WTC11 (cell line): ENCODE results near the gene ADD2. TPM values are rescaled to one million over a fixed set of nuclear protein-coding genes. Genes with fewer than 3 reads are reported as not detected.
"Not testable (repeated sequence)": the region's sequence is repeated elsewhere in the genome, so short reads cannot be mapped to it uniquely, and the experiment has no call there.

Experiments
- ATAC-seq: fragments of 200-7000 bp; cut with Tn5 transposase; 2 replicates; pipeline ENCODE4 v1.10.0; 2021; ENCODE audit warnings: mild to moderate bottlenecking, moderate library complexity
- CTCF ChIA-PET: fragments of 300-600 bp; sonication (Branson Sonifier 250); formaldehyde crosslinking; loops from one replicate; lab custom pipeline; 2021; ENCODE audit warnings: antibody characterized with exemption; lab: Charles Lee
- POLR2A ChIA-PET: fragments of 350-600 bp; sonication (Branson Sonifier 250); formaldehyde crosslinking; loops from one replicate; lab custom pipeline; 2021; ENCODE audit warnings: antibody characterized with exemption; lab: Charles Lee
- DNase-seq: peaks from one replicate; pipeline ENCODE4 v3.0.0; 2021; ENCODE audit warnings: low spot score
- H3K27ac Mint-ChIP-seq: 2 replicates; pipeline ENCODE4 v1.8.0; 2021; ENCODE audit warnings: mixed read lengths
- H3K27me3 Mint-ChIP-seq: 2 replicates; pipeline ENCODE4 v1.8.0; 2021; ENCODE audit warnings: low read depth, mild to moderate bottlenecking, moderate library complexity, mixed read lengths
- H3K36me3 Mint-ChIP-seq: 2 replicates; pipeline ENCODE4 v1.8.0; 2021; ENCODE audit warnings: mixed read lengths
- H3K4me1 Mint-ChIP-seq: 2 replicates; pipeline ENCODE4 v1.8.0; 2022; ENCODE audit warnings: mixed read lengths
- H3K4me3 Mint-ChIP-seq: 2 replicates; pipeline ENCODE4 v1.8.0; 2021; ENCODE audit warnings: mild to moderate bottlenecking, moderate library complexity, mixed read lengths
- H3K9me3 Mint-ChIP-seq: 2 replicates; pipeline ENCODE4 v1.8.0; 2021; ENCODE audit warnings: mixed read lengths
- FOXK1 ChIP-seq: sonication (generic); formaldehyde crosslinking; IDR thresholded peaks from 2 replicates; pipeline ENCODE4 v1.8.0; 2022; ENCODE audit warnings: mild to moderate bottlenecking, moderate library complexity, missing genetic modification reagents
- RELA ChIP-seq: sonication (generic); formaldehyde crosslinking; IDR thresholded peaks from 2 replicates; pipeline ENCODE4 v1.8.1; 2022; ENCODE audit warnings: missing genetic modification reagents, mild to moderate bottlenecking, borderline replicate concordance
- SMAD3 ChIP-seq: sonication (generic); formaldehyde crosslinking; IDR thresholded peaks from 2 replicates; pipeline ENCODE4 v1.8.0; 2022; ENCODE audit warnings: missing genetic modification reagents, mild to moderate bottlenecking, borderline replicate concordance
- SP1 ChIP-seq: sonication (generic); formaldehyde crosslinking; conservative IDR thresholded peaks from 2 replicates; pipeline ENCODE4 v1.8.1; 2022; ENCODE audit warnings: missing genetic modification reagents
- TEAD1 ChIP-seq: sonication (generic); formaldehyde crosslinking; IDR thresholded peaks from 2 replicates; pipeline ENCODE4 v1.8.0; 2022; ENCODE audit warnings: mild to moderate bottlenecking, missing genetic modification reagents
- ZNF121 ChIP-seq: sonication (generic); formaldehyde crosslinking; IDR thresholded peaks from 2 replicates; pipeline ENCODE4 v1.8.0; 2023; ENCODE audit warnings: missing genetic modification reagents
- total RNA-seq: library from RNA; stranded (reverse); gene quantifications from 3 replicates; pipeline ENCODE4 v1.2.3, GENCODE V29; 2021
- TF ChIP-seq, protein P1 (sequence below): sonication (generic); formaldehyde crosslinking; conservative IDR thresholded peaks from 2 replicates; pipeline ENCODE4 v1.8.1; 2023; ENCODE audit warnings: mild to moderate bottlenecking, low read depth, missing genetic modification reagents, moderate library complexity
- TF ChIP-seq, protein P2 (sequence below): sonication (generic); formaldehyde crosslinking; IDR thresholded peaks from 2 replicates; pipeline ENCODE4 v1.8.1; 2023; ENCODE audit warnings: mild to moderate bottlenecking, missing genetic modification reagents
- TF ChIP-seq, protein P3 (sequence below): sonication (generic); formaldehyde crosslinking; IDR thresholded peaks from 2 replicates; pipeline ENCODE4 v1.8.0; 2022; ENCODE audit warnings: mild to moderate bottlenecking, missing genetic modification reagents
- TF ChIP-seq, protein P4 (sequence below): sonication (generic); formaldehyde crosslinking; IDR thresholded peaks from 2 replicates; pipeline ENCODE4 v1.8.1; 2023; ENCODE audit warnings: mild to moderate bottlenecking, missing genetic modification reagents
- TF ChIP-seq, protein P5 (sequence below): fragments of 250-450 bp; sonication (Bioruptor Pico); IDR thresholded peaks from 2 replicates; pipeline ENCODE4 v1.9.0; 2021; ENCODE audit warnings: mild to moderate bottlenecking

ADD2 gene
- total RNA-seq, 1 experiment from 2014 or later: 196 TPM

DNA sequence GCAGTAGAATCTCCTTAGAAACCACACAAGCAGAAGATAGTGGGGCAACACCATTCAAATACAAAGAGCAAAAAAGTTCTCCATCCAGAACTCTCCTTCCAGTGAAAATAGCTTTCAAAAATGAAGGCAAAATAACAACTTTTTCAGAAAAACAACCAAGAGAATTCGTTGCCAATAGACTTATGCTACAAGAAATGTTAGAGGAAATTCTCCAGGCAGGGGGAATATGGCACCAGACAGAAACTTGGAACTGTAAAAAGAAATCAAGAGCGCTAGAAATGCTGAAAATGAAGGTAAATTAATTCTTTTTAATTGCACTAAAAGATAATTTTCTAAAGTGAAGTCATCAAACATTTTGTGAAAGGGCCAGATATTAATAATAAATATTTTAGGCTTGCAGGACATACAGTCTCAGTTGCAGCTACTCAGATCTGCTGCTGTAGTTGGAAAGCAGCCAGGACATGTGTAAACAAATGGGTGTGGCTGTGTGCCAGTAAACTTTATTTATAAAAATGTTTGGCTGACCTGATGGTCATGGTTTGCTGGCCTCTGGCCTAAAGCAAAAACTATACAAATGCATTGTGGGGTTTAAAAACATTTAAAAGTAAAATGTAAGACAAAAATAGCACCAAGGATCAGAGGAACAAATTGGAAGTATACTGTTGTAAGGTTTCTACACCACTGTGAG lies 140.6 kb downstream of the ADD2 start:
- Mint-ChIP-seq H3K4me1 (peaks cover 35% of the 10 kb centered on the region), H3K27ac (peak overlapping the region; percentile 89), H3K9me3 (peaks cover 7% of the 10 kb centered on the region; the same call in 1 of the 2 replicates), H3K27me3 (peaks cover 3% of the 10 kb centered on the region; the same call in 1 of the 2 replicates), H3K36me3 (no peaks in the 10 kb centered on the region; the same call in none of the 2 replicates), H3K4me3 (no peak overlapping the region)
- POLR2A ChIA-PET: no interaction called here
- DNase-seq: no peak
- CTCF ChIA-PET: interaction anchor here (1.0 to 2.4 kb wide), 9 partner anchors 10 to 325 kb away, joined by 3 to 29 read pairs (median 8); partner anchors contain the start of genes FAM136A and TGFA
- no peak for ATAC-seq
- TF ChIP-seq, protein P1, sequence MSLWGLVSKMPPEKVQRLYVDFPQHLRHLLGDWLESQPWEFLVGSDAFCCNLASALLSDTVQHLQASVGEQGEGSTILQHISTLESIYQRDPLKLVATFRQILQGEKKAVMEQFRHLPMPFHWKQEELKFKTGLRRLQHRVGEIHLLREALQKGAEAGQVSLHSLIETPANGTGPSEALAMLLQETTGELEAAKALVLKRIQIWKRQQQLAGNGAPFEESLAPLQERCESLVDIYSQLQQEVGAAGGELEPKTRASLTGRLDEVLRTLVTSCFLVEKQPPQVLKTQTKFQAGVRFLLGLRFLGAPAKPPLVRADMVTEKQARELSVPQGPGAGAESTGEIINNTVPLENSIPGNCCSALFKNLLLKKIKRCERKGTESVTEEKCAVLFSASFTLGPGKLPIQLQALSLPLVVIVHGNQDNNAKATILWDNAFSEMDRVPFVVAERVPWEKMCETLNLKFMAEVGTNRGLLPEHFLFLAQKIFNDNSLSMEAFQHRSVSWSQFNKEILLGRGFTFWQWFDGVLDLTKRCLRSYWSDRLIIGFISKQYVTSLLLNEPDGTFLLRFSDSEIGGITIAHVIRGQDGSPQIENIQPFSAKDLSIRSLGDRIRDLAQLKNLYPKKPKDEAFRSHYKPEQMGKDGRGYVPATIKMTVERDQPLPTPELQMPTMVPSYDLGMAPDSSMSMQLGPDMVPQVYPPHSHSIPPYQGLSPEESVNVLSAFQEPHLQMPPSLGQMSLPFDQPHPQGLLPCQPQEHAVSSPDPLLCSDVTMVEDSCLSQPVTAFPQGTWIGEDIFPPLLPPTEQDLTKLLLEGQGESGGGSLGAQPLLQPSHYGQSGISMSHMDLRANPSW (CRISPR knock-in tag): no peak
- TF ChIP-seq TEAD1 (no peak), SMAD3 (CRISPR knock-in tag) (no peak), SP1 (CRISPR knock-in tag) (no peak), RELA (CRISPR knock-in tag) (no peak)
- TF ChIP-seq, protein P2, sequence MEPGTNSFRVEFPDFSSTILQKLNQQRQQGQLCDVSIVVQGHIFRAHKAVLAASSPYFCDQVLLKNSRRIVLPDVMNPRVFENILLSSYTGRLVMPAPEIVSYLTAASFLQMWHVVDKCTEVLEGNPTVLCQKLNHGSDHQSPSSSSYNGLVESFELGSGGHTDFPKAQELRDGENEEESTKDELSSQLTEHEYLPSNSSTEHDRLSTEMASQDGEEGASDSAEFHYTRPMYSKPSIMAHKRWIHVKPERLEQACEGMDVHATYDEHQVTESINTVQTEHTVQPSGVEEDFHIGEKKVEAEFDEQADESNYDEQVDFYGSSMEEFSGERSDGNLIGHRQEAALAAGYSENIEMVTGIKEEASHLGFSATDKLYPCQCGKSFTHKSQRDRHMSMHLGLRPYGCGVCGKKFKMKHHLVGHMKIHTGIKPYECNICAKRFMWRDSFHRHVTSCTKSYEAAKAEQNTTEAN: no peak

DNA sequence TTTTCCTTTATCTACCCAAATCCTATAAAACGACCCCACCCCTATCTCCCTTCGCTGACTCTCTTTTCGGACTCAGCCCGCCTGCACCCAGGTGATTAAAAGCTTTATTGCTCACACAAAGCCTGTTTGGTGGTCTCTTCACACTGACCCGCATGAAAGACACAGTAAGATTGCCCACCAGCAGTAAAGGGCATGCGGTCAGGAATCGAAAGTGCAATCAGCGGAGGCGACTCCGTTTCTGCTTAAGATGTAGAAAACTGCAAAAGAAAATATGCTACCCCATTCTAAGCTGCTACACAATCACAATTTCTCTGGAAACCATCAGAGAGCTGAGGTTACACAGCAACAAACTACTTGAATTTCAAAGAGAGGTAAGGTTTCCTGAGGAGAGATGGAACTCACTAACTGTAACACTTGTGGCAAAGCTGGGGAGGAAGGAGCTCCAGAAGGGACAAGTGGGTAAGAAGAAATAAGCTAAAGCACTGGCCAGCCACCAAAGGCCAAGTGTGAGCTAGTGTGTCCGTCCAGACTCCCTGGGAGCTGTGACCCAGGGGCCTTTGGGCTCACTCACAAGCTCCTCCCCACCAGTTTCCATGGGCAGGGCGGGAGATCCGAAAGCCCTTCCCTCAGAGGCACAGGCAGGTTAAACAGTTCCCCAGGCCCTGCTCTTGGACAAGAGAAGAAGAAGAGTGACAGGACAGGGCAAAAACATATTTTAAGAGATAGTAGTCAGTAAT lies 141.6 kb downstream of the ADD2 start:
- peaks cover 17% of the 10 kb centered on the region for H3K9me3 Mint-ChIP-seq
- ChIA-PET CTCF (interaction anchor here (0.7 to 2.4 kb wide), 11 partner anchors 9 to 324 kb away, joined by 3 to 29 read pairs (median 5); partner anchors contain the start of genes FAM136A and TGFA), POLR2A (interaction anchor here (0.5 to 0.8 kb wide), 3 partner anchors 60 to 868 kb away, joined by 3 read pairs; no protein-coding TSS in a partner anchor)
- peak; percentile 49 for DNase-seq
- H3K27me3 Mint-ChIP-seq: peaks cover 3% of the 10 kb centered on the region; the same call in 1 of the 2 replicates
- H3K27ac Mint-ChIP-seq: peak overlapping the region; percentile 89
- peaks cover 34% of the 10 kb centered on the region for H3K4me1 Mint-ChIP-seq
- H3K4me3 Mint-ChIP-seq: peak overlapping the region; percentile 42
- TF ChIP-seq, protein P3, sequence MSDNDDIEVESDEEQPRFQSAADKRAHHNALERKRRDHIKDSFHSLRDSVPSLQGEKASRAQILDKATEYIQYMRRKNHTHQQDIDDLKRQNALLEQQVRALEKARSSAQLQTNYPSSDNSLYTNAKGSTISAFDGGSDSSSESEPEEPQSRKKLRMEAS (CRISPR knock-in tag): 0 out of 2 replicates have a peak, but pooled peaks have one; percentile 33
- TF ChIP-seq, protein P4, sequence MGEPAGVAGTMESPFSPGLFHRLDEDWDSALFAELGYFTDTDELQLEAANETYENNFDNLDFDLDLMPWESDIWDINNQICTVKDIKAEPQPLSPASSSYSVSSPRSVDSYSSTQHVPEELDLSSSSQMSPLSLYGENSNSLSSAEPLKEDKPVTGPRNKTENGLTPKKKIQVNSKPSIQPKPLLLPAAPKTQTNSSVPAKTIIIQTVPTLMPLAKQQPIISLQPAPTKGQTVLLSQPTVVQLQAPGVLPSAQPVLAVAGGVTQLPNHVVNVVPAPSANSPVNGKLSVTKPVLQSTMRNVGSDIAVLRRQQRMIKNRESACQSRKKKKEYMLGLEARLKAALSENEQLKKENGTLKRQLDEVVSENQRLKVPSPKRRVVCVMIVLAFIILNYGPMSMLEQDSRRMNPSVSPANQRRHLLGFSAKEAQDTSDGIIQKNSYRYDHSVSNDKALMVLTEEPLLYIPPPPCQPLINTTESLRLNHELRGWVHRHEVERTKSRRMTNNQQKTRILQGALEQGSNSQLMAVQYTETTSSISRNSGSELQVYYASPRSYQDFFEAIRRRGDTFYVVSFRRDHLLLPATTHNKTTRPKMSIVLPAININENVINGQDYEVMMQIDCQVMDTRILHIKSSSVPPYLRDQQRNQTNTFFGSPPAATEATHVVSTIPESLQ (CRISPR knock-in tag): no peak
- no peaks in the 10 kb centered on the region; the same call in none of the 2 replicates for H3K36me3 Mint-ChIP-seq
- ATAC-seq: peak; percentile 96

DNA sequence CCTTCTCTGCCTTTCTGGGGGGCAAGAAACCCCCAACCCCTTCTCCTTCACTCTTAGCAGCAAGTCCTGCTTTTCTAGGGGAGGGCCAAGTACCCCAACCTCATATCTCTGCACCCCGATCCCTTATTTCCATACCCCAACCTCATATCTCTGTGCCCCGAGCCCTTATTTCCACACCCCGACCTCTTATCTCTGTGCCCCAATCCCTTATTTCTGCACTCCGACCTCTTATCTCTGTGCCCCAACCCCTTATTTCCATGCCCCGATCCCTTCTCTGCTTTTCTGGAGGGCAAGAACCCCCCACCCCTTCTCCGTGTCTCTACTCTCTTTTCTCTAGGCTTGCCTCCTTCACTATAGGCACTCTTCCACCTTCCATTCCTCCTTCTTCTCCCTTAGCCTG lies 146.5 kb downstream of the ADD2 start:
- peaks cover 39% of the 10 kb centered on the region for H3K9me3 Mint-ChIP-seq
- H3K4me1 Mint-ChIP-seq: peaks cover 36% of the 10 kb centered on the region
- H3K4me3 Mint-ChIP-seq, CTCF ChIA-PET, H3K27me3 Mint-ChIP-seq, H3K27ac Mint-ChIP-seq, ATAC-seq, DNase-seq, H3K36me3 Mint-ChIP-seq, POLR2A ChIA-PET: not testable (repeated sequence)

DNA sequence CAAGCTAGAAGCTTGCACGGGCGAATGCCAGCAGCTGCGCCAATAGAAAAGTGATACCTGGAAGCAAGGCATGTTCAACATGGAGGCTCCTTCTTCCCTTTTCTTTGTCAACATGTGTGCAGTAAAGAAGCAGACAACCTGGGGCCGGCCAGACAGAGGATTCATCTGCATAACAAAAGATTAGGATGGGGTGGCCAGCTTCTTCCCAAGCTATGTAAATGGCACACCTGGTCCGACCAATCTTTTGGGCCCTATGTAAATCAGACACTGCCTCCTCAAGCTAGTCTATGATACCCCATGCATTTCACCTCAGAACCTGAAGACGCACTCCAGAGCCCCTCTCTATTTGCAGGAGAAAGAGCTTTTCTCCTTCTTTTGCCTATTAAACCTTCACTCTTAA lies 148.0 kb downstream of the ADD2 start:
- POLR2A ChIA-PET: interaction anchor here (1.0 kb wide), 1 partner anchor 148 kb away, joined by 3 read pairs; the partner anchor contains the start of gene ADD2
- H3K27ac Mint-ChIP-seq: peak overlapping the region; percentile 94
- H3K4me3 Mint-ChIP-seq: no peak overlapping the region

More for the DNA sequence above, 148.0 kb downstream of the ADD2 start:
- ATAC-seq: peak; percentile 82
- no peaks in the 10 kb centered on the region; the same call in 1 of the 2 replicates for H3K27me3 Mint-ChIP-seq
- DNase-seq: peak; percentile 44
- peaks cover 30% of the 10 kb centered on the region for H3K4me1 Mint-ChIP-seq
- CTCF ChIA-PET: interaction anchor here (0.6 to 2.0 kb wide), 6 partner anchors 24 to 355 kb away, joined by 3 to 7 read pairs (median 4); no protein-coding TSS in a partner anchor
- TF ChIP-seq, protein P5, sequence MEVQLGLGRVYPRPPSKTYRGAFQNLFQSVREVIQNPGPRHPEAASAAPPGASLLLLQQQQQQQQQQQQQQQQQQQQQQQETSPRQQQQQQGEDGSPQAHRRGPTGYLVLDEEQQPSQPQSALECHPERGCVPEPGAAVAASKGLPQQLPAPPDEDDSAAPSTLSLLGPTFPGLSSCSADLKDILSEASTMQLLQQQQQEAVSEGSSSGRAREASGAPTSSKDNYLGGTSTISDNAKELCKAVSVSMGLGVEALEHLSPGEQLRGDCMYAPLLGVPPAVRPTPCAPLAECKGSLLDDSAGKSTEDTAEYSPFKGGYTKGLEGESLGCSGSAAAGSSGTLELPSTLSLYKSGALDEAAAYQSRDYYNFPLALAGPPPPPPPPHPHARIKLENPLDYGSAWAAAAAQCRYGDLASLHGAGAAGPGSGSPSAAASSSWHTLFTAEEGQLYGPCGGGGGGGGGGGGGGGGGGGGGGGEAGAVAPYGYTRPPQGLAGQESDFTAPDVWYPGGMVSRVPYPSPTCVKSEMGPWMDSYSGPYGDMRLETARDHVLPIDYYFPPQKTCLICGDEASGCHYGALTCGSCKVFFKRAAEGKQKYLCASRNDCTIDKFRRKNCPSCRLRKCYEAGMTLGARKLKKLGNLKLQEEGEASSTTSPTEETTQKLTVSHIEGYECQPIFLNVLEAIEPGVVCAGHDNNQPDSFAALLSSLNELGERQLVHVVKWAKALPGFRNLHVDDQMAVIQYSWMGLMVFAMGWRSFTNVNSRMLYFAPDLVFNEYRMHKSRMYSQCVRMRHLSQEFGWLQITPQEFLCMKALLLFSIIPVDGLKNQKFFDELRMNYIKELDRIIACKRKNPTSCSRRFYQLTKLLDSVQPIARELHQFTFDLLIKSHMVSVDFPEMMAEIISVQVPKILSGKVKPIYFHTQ (CRISPR knock-in tag): no peak
- TF ChIP-seq ZNF121 (CRISPR knock-in tag) (peak; percentile 52; the same call in 1 of the 2 replicates), FOXK1 (0 out of 2 replicates have a peak, but pooled peaks have one; percentile 27)
- TF ChIP-seq, all 79 proteins: peak for 2
- peaks cover 9% of the 10 kb centered on the region for H3K36me3 Mint-ChIP-seq
- peaks cover 39% of the 10 kb centered on the region for H3K9me3 Mint-ChIP-seq
